HG02885 (cell line): Measurements from ENCODE around the gene MRPL28.
"Not testable (repeated sequence)": the region's sequence is repeated elsewhere in the genome, so short reads cannot be mapped to it uniquely, and the experiment has no call there.

ENCODE experiments used
- ATAC-seq: cut with Tn5 transposase; IDR thresholded peaks from one replicate; pipeline ENCODE4 v1.9.1; 2021; ENCODE audit warnings: mild to moderate bottlenecking; ENCODE audit not compliant: unreplicated experiment, poor library complexity

Gene MRPL28

DNA sequence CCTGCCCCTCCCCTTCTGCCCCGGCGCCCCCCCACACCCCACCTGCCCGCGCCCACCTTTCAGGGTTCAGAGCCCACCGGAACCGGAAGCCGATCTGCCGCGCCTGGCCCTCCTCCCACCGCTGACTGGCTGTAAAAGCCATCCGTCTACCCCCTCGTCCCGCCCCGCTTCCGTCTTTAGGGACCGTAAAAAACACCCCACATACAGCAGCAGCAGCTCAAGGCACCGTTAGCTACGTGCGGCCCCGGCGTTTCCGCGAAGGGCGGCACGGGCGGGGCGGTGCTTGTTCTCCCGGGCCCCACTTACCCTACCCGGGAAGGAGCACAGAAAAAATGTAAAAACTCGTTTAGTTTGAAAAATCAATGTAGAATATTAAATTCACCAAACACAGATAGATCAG is at the start of gene MRPL28:
Gene MRPL28, minus strand, starts transcription at position 96 of the 400 bp plus-strand sequence. CDS start 320 bp downstream, outside the sequence.
- peak; percentile 87 for ATAC-seq

DNA sequence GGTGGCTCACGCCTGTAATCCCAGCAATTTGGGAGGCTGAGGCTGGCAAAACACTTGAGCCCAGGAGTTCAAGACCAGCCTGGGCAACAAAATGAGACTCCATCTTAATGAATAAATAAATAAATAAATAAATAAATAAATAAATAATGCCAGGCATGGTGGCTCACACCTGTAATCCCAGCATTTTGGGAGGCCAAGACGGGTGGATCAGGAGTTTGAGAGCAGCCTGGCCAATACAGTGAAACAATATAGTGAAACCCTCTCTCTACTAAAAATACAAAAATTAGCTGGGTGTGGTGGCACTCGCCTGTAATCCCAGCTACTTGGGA is 44.8 kb upstream of the MRPL28 start:
- ATAC-seq: not testable (repeated sequence)

DNA sequence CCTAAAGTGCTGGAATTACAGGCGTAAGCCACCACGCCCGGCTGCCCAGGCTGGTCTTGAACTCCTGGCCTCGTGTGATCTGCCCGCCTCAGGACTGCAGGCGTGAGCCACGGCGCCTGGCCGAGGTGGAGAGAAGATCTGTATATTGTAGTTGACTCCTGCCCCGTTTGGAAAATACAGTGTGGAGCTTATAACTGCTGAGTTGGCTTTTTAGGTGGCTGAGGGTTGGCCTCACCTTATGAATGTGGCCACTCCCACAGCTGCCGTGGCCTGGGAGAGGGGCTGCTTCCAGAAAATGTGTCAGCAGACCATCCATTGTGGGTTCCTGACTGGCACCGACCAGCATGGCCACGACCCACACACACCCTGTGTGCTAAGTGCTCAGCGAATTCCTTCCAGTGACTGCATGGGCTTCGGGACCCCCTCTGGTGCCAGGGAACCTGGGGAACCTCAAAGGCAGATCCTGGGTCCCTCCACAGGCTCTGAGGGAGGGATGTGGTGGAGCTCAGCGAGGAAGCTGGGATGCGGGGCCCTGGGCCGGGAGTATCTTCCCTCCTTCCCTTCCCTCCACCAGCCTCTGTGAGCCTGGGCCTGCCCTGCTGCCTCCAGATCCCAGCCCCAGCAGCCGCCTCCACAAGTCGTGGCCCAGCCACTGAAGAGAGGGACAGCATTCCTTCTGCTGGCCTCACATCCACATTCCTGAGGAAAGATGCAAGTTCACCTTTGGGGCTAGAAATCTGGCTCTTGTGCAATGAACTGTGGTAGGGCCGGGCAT is 44.2 kb upstream of the MRPL28 start:
- no peak for ATAC-seq

DNA sequence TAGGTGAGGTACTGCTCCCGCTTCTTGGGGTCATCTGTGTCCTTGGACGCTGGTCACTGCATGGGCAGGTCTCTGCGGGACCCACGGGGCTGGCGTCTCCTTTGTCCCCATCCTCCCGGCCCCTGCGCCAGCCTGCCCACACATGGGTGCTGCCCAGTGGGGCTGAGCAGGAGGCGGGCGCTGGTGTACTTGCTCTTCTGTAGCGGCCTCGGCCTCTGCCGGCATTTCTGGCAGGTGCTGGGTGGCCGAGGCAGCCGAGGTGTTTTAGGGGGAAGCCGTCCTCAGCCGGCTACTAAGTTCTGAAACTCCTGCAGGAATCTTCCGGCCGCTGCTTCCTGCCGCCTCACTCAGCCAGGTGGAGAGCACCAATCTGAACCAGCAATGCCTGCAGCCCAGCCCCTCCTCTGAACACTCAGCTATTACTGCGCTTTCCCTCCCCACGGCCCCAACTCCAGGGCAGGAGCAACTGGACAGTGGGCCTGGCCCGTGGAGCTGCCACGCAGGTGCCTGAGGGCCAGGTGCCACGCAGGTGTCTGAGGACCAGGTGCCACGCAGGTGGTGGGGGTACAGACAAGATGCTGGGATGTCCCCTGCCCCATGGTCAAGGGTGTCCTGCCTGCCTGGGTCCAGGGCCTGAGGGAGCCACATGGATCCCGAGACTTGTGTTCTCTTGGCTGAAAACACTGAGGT is 41.4 kb upstream of the MRPL28 start:
- no peak for ATAC-seq

DNA sequence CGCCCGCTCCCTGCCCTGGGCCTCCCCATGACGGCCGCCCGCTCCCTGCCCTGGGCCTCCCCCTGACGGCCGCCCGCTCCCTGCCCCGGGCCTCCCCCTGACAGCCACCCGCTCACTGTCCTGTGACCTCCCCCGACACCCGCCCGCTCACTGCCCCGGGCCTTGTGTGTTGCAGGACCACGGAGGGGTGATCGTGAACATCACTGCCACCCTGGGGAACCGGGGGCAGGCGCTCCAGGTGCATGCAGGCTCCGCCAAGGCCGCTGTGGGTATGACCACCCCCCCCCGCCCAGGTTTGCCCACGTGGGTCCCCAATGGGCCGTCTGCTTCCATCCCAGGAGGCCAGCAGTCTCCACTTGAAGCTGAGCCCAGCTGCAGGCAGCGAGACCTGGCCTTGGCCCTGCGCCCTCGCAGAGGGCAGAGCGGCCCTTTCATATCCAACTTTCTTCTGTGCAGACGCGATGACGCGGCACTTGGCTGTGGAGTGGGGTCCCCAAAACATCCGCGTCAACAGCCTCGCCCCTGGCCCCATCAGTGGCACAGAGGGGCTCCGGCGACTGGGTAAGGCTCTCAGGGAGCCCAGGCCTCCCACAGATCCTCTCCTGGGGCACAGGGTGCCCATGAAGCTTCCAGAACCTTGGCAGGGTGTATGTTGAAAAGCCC is 40.3 kb upstream of the MRPL28 start:
- ATAC-seq: no peak

DNA sequence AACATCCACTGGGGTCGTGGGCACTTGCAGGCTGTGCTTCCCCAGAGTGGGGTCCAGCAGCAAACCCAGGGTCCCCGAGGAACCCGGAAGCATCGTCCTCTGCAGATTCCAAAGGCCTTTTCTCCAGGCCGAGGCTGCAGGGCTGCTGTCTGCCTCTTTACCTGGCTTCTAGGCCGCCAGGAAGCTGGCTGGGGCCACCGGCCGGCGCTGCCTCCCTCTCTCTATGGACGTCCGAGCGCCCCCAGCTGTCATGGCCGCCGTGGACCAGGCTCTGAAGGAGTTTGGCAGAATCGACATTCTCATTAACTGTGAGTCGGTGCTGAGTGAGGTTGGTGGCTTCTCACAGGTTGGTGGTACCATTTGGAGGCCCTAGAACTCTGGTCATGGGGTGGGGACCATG is 36.9 kb upstream of the MRPL28 start:
- no peak for ATAC-seq

DNA sequence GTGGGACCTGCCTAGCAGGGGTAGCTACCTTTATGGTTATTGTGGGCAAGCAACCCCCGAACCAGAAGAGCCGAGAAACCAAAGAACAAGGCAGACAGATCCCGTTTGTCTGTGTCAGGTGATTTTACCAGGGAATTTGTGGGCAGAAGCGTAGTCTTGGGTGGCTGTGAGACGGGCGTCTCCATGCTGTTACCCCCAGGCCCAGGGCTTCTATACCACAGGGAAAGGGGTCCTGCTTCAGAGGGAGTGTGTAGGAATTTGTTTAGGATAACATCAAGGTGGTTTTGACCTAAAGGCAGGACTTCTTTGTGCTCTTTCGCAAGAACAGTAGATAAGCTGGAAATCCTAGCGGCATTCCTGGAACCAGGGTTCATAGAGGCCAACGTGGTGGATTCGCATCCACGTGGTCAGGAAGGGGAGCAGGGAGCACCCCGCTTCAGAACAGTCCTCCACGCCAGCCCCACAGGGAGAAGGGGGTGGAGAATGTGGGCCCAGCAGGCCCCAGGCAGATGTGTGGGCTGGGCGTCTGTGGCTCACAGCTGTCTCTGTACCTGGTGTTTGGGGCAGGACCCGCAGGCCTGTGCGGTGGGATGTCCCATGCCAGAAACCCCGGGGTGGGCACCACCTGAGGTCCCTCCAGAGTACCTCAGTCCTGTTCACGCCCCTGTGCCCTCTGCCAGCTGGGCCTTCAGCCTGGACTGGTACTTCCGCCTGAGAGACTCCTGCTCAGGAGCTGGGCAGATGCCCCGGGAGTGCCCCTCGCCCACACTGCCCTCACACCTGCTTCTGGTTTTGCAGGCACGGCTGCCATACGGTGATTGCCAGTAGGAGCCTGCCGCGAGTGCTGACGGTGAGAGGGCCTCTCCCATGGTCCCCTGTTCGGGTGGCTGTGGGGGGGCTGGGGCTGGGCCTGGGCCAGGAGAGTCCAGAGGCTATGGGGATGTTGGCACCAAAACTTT is 35.5 kb upstream of the MRPL28 start:
- no peak for ATAC-seq

DNA sequence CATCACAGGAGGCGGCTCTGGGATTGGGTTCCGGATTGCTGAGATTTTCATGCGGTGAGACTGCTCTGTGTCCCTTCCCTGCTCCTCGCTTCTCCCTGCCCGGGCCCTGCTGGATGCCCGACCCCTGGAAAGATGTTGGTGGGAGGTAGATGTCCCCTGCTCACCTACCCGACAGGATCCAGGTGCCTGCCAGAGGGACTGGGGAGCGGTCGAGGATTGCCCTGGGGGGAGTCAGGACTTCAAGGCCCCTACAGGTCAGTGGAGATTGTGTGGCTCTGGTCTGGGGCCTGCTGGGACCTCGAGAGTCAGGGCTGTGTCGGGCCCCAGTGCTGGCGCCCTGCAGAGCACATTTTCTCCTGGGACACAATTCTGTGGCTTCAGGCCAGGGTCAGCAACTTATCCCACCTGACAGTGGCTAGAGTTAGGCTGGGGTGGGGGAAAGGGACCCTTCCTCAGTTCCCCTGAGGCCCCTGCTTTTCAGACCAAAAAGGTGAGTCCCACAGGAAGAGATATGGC is 34.7 kb upstream of the MRPL28 start:
- no peak for ATAC-seq

DNA sequence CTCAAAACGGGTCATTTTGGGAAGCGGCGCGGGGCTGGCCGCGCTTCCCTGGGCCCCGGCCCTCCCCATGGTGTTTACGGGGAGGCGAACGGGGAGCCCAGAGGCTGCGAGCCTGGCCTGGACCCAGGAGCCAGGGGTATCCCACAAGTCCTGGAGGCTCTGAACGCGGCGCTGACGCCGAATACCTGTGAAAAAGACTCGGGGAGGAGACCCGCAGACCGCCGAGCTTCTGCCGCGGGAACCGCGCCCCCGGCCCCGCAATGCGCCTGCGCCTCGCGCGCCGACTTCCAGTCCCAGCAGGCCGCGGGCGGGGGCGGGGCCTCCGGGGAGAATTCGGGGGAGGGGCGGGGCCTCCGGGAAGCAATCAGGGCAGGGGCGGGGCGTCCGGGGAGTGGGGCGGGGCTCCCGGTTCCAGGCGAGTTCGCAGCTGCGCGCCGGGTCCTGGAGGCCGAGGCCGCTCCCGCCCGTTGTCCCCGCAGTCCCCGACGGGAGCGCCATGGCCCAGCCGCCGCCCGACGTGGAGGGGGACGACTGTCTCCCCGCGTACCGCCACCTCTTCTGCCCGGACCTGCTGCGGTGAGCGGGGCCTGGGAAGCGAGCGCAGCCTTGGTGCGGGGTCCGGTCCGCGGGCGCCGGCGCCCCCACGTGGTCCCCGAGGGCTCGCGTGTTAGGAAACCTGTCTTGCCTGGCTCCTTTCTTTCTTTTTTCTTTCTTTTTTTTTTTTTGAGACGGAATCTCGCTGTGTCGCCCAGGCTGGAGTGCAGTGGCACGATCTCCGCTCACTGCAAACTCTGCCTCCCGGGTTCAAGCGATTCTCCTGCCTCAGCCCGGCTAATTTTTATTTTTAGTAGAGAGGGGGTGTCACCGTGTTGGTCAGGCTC is 31.4 kb upstream of the MRPL28 start, which contains the start of gene DECR2:
Gene DECR2, plus strand, starts transcription at position 418 of the 881 bp plus-strand sequence. Its CDS starts 79 bp downstream, at position 497.
- ATAC-seq: peak; percentile 68

DNA sequence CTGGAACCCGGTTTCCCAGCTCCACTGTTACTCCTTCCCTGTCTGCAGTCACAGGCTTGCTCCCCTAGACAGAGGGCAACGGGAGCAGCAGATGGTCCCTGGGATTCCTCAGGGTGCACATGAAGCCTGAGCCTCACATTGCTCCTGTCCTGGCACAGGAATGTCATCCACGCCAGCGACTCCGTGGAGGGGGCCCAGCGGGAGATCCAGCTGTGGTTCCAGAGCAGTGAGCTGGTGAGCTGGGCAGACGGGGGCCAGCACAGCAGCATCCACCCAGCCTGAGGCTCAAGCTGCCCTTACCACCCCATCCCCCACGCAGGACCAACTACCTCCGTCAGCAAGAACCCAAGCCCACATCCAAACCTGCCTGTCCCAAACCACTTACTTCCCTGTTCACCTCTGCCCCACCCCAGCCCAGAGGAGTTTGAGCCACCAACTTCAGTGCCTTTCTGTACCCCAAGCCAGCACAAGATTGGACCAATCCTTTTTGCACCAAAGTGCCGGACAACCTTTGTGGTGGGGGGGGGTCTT is 29.8 kb upstream of the MRPL28 start:
- no peak for ATAC-seq

DNA sequence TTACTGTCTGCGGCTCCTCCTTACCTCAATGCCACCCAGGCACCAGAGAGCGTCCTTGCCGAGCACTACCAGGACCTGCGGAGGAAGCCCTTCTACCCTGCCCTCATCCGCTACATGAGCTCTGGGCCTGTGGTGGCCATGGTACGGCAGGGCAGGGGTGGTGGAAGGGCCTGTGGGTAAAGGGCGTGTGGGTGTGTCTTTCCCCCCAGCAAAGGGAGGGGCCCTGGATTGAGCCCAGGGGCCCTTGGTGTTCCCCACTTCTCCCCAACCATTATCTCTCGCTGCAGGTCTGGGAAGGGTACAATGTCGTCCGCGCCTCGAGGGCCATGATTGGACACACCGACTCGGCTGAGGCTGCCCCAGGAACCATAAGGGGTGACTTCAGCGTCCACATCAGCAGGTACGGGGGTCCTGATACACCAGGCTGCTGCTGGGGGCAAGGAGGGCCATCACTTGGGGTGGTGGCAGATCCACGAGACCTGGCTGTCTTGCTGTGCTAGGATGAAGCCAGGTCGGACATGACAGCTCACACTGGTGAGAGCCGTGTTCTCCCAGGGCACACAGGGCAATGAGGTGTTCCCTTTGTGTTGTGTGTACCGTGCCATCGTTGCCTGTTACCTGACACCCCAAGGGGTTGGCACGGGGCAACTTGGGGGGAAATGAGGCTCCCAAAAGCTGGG is 29.1 kb upstream of the MRPL28 start:
- ATAC-seq: no peak

DNA sequence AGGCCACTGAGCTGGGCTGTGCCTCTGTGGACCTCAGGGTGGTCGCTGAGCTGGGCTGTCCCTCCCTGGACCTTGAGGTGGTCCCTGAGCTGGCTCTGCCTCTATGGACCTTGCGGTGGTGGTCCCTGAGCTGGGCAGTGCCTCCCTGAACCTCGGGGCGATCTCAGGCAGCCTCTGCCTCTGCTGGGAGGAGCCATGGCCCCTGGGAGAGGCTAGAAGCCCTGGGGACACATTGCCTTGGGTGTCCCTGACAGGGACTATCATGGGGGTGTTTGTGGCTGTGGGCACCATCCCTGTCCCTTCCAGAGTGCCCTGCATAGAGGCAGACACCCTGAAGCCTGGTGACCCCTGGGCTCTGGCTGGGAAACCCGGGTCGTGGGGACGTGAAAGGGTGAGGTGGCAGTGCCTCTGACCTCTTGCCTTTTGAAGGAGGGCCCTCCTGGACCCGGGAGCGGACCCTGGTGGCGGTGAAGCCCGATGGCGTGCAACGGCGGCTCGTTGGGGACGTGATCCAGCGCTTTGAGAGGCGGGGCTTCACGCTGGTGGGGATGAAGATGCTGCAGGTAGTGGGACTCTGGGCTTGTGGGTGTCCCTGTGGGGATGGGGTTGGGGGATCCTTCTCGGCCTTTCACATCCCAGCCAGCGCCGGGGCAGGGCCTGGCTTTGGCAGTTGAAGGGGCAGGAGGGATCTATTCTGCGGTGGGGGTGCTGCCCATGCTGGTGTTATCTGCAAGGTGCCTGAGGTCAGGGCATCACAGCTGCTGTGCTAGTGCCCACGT is 28.4 kb upstream of the MRPL28 start:
- no peak for ATAC-seq

DNA sequence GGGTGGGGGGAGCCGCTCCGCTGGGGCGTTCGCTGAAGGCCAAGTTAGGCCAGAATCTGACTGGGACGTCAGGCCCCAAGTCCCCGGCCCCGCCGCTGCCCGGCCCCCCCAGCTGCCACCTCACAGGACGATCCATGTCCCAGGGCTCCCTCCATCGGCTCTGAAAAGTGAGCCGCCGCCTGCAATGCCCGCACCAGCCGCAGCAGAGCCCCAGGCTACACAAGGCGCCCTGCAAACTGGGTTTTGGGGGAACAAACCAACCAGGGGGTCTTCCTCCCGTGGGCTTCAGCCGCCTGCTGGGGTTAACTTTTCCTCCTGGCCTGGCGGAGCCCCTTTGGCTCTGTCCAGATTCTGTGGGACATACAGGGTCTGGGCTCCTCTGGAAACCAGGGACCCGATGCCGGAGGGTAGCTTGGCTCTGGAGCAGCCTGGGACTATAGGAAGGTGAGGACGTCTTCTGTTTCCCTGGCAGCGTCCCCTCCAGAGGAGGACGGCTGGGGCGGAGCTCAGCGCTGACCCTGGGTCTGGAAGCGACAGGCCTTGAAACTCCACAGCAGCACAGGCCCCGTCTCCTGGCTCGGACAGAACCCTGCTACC is 27.5 kb upstream of the MRPL28 start:
- ATAC-seq: no peak

DNA sequence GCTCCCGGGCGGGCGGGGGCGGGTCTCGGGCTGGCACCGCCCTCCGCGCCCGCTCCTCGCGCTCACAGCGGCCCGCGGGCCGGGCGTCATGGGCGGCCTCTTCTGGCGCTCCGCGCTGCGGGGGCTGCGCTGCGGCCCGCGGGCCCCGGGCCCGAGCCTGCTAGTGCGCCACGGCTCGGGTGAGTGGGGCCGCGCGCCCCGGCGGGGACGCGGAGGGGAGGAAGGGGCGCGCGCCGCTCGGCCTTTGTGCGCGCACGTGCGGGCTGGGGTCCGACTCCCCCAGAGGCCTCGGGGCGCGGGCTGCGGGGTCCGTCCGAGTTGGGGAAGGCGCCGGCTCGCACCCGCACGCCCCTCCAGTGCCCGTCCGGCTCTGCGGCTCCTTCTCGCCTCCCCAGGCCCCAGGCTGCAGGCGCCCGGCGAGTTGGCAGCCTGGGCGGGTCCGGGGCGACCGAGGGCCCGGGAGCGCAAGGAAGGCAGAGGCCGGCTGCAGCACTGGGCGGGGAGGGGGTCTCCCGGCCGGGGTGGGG is 26.9 kb upstream of the MRPL28 start, which contains the start of gene NME4:
Gene NME4, plus strand, starts transcription at position 65 of the 527 bp plus-strand sequence. Its CDS starts 24 bp downstream, at position 89.
- ATAC-seq: no peak

DNA sequence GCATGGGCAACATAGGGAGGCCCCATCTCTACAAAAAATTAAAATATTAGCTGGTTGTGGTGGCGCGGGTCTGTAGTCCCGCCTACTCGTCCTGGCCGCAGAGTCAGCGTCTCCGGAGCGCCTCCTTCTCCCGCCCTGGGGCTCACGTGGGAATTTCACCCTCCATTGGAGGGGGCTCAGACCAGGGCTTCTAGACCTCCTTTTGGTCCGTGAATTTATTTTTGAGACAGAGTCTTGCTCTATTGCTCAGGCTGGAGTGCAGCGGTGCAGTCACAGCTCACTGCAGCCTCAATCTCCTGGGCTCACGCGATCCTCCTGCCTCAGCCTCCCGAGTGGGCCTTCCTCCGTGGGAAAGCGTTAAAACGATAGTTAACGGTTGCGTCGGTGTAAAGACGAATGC is 26.3 kb upstream of the MRPL28 start:
- no peak for ATAC-seq

DNA sequence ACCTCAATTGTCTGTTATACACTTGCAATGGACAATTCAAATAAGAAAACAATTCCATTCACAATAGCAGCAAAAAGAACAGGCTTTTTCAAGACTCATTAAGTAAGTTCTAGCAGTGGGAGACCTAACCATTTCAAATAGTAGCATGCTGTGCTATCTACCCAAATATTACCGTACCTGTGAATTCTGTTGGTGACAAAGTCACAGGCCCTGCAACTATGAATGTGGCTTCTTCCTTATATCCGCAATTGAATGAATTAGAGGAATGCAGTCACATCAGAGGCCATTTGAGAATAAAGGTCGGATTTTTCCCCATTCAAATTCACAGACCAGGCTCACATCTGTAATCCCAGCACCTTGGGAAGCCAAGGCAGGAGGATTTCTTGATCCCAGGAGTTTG is 25.9 kb upstream of the MRPL28 start:
- no peak for ATAC-seq
